ENCODE measurements around the gene VPREB1. TPM values are rescaled to one million over a fixed set of nuclear protein-coding genes. Genes with fewer than 3 reads are reported as not detected.
"Not testable (repeated sequence)": the region's sequence is repeated elsewhere in the genome, so short reads cannot be mapped to it uniquely, and the experiment has no call there.

Gene VPREB1
- total RNA-seq, 1 donor from 2014 or later = not detected

DNA sequence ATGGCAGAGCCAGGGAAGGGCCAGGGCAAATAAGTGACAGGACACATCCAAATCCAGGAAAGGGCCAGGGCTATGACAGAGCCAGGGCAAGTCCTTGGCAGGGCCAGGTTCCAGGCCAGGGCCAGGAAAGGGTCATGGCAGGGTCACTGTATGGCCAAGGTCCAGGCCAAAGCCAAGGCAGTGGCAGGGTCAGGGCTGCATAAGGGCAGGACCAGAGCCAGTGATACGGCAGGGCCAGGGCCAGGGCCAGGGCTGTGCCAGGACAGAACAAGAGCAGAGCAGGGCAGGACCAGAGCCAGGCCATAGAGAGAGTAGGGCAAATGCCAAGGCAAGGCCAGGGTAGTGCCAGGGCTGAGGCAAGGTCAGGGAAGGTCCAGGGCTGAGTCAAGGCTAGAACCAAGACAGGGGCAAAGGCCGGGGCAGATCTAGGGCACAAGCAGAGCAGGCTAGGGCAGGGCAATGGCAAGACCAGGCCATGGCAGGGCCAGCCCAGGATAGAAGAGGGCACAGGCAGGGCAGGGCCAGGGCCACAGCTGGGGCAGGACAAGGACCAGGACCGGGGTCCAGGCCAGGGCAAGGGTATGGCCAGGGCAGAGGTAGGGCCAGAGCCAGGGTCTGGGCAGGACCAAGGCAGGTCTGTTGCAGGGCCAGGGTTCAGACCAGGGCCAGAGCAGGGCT lies 46.7 kb downstream of the VPREB1 start:
- intact Hi-C loops (cut with micrococcal nuclease) = not testable (repeated sequence)

DNA sequence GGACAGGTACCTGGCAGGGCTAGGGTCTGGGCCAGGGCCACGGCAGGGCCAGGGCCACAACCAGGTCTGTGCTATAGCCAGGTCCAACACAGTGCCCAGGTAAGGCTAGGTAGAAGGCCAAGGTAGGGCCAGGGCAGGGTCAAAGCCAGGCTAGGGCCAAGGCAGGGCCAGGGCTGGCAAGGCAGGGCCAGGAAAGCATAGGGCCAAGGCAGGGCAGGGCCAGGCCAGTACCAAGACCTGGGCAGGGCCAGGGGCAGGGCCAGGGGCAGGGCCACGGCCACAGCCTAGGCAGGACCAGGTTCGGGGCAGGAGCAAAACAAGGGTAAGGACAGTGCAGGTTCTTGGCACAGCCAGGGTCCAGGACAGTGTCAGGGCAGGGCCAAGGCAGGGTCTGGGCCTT lies 48.1 kb downstream of the VPREB1 start:
- intact Hi-C loops (cut with micrococcal nuclease) = not testable (repeated sequence)

DNA sequence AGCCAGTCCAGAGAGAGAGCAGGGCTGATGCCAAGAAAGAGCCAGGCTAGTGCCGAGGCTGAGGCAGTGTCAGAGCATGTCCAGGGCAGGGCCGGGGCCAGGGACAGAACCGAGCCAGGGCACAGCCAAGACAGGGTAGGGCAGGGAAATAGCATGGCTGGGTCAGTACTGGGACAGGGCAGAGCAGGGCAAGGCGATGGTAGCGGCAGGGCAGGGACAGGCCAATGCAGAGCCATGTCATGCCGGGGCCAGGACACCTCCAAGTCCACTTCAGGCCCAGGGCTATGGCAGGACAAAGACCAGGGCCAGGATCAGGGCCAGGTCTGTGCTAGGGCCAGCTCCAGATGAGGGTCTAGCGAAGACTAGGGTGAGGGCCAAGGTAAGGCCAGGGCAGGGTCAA lies 48.9 kb downstream of the VPREB1 start:
- intact Hi-C loops (cut with micrococcal nuclease) = not testable (repeated sequence)

DNA sequence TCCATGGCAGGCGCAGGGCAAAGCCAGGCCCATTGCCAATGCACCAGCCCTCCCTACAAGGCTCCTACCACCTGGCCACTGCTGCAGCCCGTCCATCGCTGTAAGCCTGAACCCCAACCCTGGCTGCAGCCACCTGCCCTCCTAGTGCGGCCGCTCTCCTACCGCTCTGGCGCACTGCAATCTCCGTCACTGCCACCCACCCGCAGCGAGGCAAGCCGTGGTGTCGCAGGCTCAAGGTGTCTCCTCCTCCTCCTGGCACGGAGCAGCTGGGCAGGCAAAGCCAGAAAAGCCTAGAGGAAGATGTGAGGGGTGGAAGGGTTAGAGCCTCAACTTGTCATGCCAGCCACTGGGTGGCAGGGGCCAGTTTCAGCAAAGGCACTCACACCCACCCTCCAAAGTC lies 50.1 kb downstream of the VPREB1 start:
- intact Hi-C loops (cut with micrococcal nuclease) = not testable (repeated sequence)

Data from T-helper 1 cell treated with Interleukin-12 subunit alpha and Interleukin-12 subunit beta and Interleukin-4 antibody, amounts not matched to agents 30 ng/mL and 1 ng/mL, for 36 hours (primary cell).